GM12864 (cell line): Measurements from ENCODE around the gene CGNL1.

Experiments used
- DNase-seq: peaks from one replicate; pipeline ENCODE4 v3.0.0-alpha.2; 2011; ENCODE audit warnings: low read depth
- H3K4me3 ChIP-seq: 2 replicates; pipeline ENCODE4 v1.5.1; 2011; ENCODE audit warnings: mild to moderate bottlenecking, low read depth, low read length, control low read depth
- TF ChIP-seq, protein P1 (sequence below): IDR thresholded peaks from 2 replicates; pipeline ENCODE4 v1.5.1; 2011; ENCODE audit warnings: low read depth, mild to moderate bottlenecking, moderate library complexity, low read length, control low read depth, inconsistent platforms; ENCODE audit errors: missing control alignments

The CGNL1 gene

GRCh38 chr15:57591822-57592367, 215.6 kb downstream of the CGNL1 start, which contains the start of gene MYZAP:
Gene MYZAP, plus strand, starts transcription at chr15:57591904. Its CDS starts 131 bp downstream, at chr15:57592035.
- no peak for DNase-seq
- TF ChIP-seq, protein P1, sequence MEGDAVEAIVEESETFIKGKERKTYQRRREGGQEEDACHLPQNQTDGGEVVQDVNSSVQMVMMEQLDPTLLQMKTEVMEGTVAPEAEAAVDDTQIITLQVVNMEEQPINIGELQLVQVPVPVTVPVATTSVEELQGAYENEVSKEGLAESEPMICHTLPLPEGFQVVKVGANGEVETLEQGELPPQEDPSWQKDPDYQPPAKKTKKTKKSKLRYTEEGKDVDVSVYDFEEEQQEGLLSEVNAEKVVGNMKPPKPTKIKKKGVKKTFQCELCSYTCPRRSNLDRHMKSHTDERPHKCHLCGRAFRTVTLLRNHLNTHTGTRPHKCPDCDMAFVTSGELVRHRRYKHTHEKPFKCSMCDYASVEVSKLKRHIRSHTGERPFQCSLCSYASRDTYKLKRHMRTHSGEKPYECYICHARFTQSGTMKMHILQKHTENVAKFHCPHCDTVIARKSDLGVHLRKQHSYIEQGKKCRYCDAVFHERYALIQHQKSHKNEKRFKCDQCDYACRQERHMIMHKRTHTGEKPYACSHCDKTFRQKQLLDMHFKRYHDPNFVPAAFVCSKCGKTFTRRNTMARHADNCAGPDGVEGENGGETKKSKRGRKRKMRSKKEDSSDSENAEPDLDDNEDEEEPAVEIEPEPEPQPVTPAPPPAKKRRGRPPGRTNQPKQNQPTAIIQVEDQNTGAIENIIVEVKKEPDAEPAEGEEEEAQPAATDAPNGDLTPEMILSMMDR: no peak

DNA sequence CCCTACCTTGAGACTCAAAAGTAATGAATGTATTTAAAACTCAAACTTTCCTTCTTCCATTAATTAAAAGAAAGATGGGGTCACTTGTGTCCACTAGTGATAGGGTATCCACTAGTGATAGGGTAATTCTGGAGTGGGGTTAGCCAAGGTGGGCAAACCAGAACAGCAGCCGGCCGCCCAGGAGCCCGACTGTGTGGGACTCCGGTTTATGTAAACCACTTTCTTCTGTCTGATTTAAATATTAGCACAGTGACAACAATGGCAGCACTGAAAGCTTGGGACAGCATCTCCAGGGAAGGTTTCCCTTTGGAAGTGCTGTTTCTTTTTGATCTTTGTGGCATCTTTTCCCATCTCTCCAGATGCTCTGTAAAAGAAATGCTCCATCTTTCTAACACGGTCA, 216.1 kb downstream of the CGNL1 start:
- TF ChIP-seq, protein P1: no peak
- no peak for DNase-seq
- H3K4me3 ChIP-seq: no peak overlapping the region

More at GRCh38 chr15:57591822-57592367, 215.6 kb downstream of the CGNL1 start, which contains the start of gene MYZAP:
- H3K4me3 ChIP-seq: no peak within 1 kb of the TSS

GRCh38 chr15:57592836-57593420, 216.6 kb downstream of the CGNL1 start:
- DNase-seq: no peak
- H3K4me3 ChIP-seq: no peak overlapping the region
- TF ChIP-seq, protein P1: no peak

- no peak for DNase-seq
- TF ChIP-seq, protein P1: no peak
- H3K4me3 ChIP-seq: no peak overlapping the region
Observed at GRCh38 chr15:57594479-57594878, 218.2 kb downstream of the CGNL1 start.

DNA sequence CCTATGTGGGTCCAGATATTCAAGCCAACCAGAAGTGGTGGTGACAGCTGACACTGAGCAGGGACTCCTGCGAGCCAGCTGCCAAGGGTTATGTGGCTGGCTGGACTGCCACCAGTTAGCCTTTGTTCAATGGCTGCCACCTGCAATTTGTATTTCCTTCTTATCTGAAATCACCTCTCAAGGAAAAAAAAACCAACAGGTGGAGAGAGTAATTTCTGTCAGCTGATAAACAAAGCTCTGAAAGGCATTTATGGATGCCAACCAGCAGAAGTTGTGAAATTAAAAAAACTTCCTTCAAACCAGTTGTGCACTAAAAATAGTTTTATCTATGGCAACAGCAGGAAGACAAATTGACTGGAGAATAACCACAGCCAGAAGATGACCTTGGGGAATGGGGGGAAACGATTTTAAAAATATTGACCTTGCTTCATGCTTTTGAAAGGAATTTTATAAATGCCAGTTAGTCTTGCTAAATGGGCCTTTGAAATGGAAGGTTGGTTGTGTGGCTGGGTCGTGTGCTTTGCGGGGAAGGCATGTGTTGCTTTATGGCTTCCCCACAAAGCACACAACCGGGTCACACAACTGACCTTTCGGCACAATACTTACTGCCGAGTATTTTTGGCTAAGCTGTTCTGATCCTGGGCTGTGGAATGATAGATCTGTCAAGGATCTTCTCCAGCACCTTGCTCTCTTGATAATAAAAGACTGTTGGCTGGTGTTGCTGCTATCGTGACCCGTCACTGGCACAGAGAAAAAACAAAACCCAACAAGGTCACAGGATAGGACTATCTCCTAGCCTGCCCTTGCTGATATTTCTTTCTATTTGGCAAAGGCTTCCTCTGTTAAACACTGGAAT, 218.9 kb downstream of the CGNL1 start:
- DNase-seq: no peak
- no peak overlapping the region for H3K4me3 ChIP-seq
- TF ChIP-seq, protein P1: no peak

- TF ChIP-seq, protein P1: no peak
- DNase-seq: no peak
- no peak overlapping the region for H3K4me3 ChIP-seq
Observed at GRCh38 chr15:57596301-57596855, 220.1 kb downstream of the CGNL1 start.
